ENCODE measurements around the gene ANAPC5. TPM values are rescaled to one million over a fixed set of nuclear protein-coding genes. Genes with fewer than 3 reads are reported as not detected.
"Not testable (repeated sequence)": the region's sequence is repeated elsewhere in the genome, so short reads cannot be mapped to it uniquely, and the experiment has no call there.

ANAPC5 gene
- total RNA-seq, 1 donor, result 180 TPM

- TF ChIP-seq, protein P1, sequence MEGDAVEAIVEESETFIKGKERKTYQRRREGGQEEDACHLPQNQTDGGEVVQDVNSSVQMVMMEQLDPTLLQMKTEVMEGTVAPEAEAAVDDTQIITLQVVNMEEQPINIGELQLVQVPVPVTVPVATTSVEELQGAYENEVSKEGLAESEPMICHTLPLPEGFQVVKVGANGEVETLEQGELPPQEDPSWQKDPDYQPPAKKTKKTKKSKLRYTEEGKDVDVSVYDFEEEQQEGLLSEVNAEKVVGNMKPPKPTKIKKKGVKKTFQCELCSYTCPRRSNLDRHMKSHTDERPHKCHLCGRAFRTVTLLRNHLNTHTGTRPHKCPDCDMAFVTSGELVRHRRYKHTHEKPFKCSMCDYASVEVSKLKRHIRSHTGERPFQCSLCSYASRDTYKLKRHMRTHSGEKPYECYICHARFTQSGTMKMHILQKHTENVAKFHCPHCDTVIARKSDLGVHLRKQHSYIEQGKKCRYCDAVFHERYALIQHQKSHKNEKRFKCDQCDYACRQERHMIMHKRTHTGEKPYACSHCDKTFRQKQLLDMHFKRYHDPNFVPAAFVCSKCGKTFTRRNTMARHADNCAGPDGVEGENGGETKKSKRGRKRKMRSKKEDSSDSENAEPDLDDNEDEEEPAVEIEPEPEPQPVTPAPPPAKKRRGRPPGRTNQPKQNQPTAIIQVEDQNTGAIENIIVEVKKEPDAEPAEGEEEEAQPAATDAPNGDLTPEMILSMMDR (IDR thresholded peaks at IDR 0.05; ENCODE audit: insufficient read depth, low read depth, low read length), result no peak
- no peak overlapping the region for H3K4me3 ChIP-seq (ENCODE audit: low read depth, low read length)
- no peak for DNase-seq (ENCODE audit: low read depth)
Observed at GRCh38 chr12:121376754-121377697, 24.8 kb upstream of the ANAPC5 start.

GRCh38 chr12:121374945-121375584 lies 22.9 kb upstream of the ANAPC5 start:
- DNase-seq (ENCODE audit: low read depth); H3K4me3 ChIP-seq (ENCODE audit: low read depth, low read length): not testable (repeated sequence)

DNA sequence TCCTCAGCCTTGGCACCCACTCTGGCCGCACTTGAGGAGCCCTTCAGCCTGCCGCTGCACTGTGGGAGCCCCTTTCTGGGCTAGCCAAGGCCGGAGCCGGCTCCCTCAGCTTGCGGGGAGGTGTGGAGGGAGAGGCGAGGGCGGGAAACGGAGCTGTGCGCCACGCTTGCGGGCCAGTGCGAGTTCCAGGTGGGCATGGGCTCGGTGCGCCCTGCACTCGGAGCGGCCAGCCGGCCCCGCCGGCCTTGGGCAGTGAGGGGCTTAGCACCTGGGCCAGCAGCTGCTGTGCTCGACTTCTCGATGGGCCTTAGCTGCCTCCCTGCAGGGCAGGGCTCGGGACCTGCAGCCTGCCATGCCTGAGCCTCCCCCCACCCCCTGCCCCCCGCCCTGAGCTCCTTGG lies 22.1 kb upstream of the ANAPC5 start:
- not testable (repeated sequence) for DNase-seq (ENCODE audit: low read depth); H3K4me3 ChIP-seq (ENCODE audit: low read depth, low read length)

- H3K4me3 ChIP-seq (ENCODE audit: low read depth, low read length), result no peak overlapping the region
- TF ChIP-seq, protein P1 (IDR thresholded peaks at IDR 0.05; ENCODE audit: insufficient read depth, low read depth, low read length), result no peak
- no peak for DNase-seq (ENCODE audit: low read depth)
Observed at GRCh38 chr12:121373755-121374154, 21.5 kb upstream of the ANAPC5 start.

DNA sequence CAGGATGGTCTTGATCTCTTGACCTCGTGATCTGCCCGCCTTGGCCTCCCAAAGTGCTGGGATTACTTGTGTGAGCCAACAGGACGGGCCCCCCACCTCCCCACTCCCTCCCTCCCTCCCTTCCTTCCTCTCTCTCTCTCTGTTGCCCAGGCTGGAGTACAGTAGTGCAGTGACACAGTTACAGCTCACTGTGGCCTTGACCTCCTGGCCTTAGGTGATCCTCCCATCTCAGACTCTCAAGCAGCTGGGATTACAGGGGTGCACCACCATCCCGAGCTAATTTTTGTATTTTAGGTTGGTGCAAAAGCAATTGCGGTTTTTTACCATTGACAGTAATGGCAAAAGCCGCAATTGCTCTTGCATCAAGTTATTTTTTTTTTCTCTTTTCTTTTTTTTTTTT lies 19.2 kb upstream of the ANAPC5 start:
- H3K4me3 ChIP-seq (ENCODE audit: low read depth, low read length), result no peak overlapping the region
- no peak for DNase-seq (ENCODE audit: low read depth)
- TF ChIP-seq, protein P1 (IDR thresholded peaks at IDR 0.05; ENCODE audit: insufficient read depth, low read depth, low read length), result no peak

- no peak overlapping the region for H3K4me3 ChIP-seq (ENCODE audit: low read depth, low read length)
- TF ChIP-seq, protein P1 (IDR thresholded peaks at IDR 0.05; ENCODE audit: insufficient read depth, low read depth, low read length), result no peak
- no peak for DNase-seq (ENCODE audit: low read depth)
Observed at GRCh38 chr12:121366063-121366459, 13.8 kb upstream of the ANAPC5 start.

DNA sequence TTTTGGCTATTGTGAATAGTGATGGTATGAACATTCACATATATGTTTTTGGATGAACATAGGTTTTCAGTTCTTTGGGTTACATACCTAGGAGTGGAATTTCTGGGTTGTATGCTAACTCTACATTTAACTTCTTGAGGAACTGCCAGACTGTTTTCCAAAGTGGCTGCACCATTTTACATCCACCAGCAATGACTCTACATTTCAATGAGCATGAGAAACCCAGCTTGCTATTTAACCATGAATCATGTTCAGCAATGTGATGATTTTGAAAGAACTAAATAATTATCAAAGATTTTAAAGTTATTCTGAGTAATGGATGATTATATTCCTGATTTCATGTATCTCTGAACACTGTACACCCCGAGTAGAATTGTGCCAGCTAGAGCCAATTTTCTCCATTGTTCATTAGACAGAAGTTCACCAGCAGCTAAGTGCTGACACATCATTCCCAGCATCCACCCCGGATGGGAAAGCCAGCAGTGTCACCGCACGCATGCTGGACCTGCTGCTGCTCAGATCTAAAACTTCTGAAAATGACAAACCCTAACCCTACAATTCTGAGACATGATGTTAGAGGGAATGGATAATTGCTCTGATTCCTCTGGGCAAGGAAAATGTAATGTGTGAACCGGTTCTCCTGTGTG lies 13.3 kb upstream of the ANAPC5 start:
- no peak for DNase-seq (ENCODE audit: low read depth)
- TF ChIP-seq, protein P1 (IDR thresholded peaks at IDR 0.05; ENCODE audit: insufficient read depth, low read depth, low read length), result no peak
- no peak overlapping the region for H3K4me3 ChIP-seq (ENCODE audit: low read depth, low read length)
